K562 (cell line): ENCODE data around the gene HP. TPM values are rescaled to one million over a fixed set of nuclear protein-coding genes. Genes with fewer than 3 reads are reported as not detected.
A peak's percentile ranks its signal among the peaks of the same experiment; 100 is the strongest.

Source experiments
- ATAC-seq: fragments of 200-7000 bp; cut with Tn5 transposase; 3 replicates; pipeline ENCODE4 v1.9.1; 2020; ENCODE audit warnings: moderate library complexity
- BruUV-seq: library from RNA; stranded (reverse); fragments of 400-500 nt; replicated peaks from 2 replicates; lab custom pipeline; 2021; lab: Mats Ljungman, UMichigan
- CTCF ChIA-PET: fragments of 300-600 bp; formaldehyde crosslinking; extraction: SDS; loops from one replicate; lab custom pipeline; 2021; ENCODE audit warnings: low intra/inter-chr PET ratio; lab: Yijun Ruan, JAX
- POLR2A ChIA-PET: fragments of 300-600, 350-650 bp; sonication (Branson Sonifier 250); formaldehyde crosslinking; extraction: SDS; loops from one replicate; lab custom pipeline; 2021; ENCODE audit warnings: antibody characterized with exemption, inconsistent platforms; lab: Yijun Ruan, JAX
- DNase-seq, 4 experiments: peaks; one replicate each; pipeline versions ENCODE4 v3.0.0 to v3.0.0-alpha.2; 2011 to 2018; ENCODE audit warnings: low spot score in 3 of 4, mixed read lengths in 3 of 4; ENCODE audit errors: extremely low read depth in 1 of 4
- FAIRE-seq: peaks from 2 replicates; lab custom pipeline; 2011; peaks lifted over from hg19 to GRCh38; lab: Jason Lieb, UNC
- H2AFZ ChIP-seq: 2 replicates; pipeline ENCODE4 v1.6.0; 2011; ENCODE audit warnings: low read depth, low read length, control low read depth, inconsistent platforms
- H3K27ac ChIP-seq: fragments of 200-600 bp; 3 replicates; pipeline ENCODE4 v1.8.0; 2011; ENCODE audit warnings: low read depth, mild to moderate bottlenecking, control low read depth, inconsistent platforms, low read length, moderate library complexity, mixed read lengths; ENCODE audit errors: extremely low read depth
- H3K27me3 ChIP-seq, 2 experiments: fragments of 300-600 bp in 1 of 2; 2 replicates in 1 of 2; 3 replicates in 1 of 2; pipeline versions ENCODE4 v1.6.0 to v1.8.0; 2011; ENCODE audit warnings: inconsistent platforms in 2 of 2, low read length in 2 of 2, mild to moderate bottlenecking in 1 of 2, mixed read lengths in 1 of 2, moderate library complexity in 1 of 2; ENCODE audit not compliant: control insufficient read depth in 2 of 2, insufficient read depth in 2 of 2
- H3K36me3 ChIP-seq: fragments of 300-600 bp; 3 replicates; pipeline ENCODE4 v1.8.0; 2011; ENCODE audit warnings: mild to moderate bottlenecking, low read length, inconsistent platforms; ENCODE audit not compliant: control insufficient read depth, insufficient read depth
- H3K4me1 ChIP-seq, 2 experiments: fragments of 200-600 bp in 1 of 2; replicated peaks in 1 of 2; 2 replicates in 1 of 2; 3 replicates in 1 of 2; pipeline versions ENCODE4 v1.5.1 to v1.8.0; 2011; ENCODE audit warnings: inconsistent platforms in 2 of 2, low read length in 2 of 2, mild to moderate bottlenecking in 1 of 2, mixed read lengths in 1 of 2, moderate library complexity in 1 of 2; ENCODE audit not compliant: control insufficient read depth in 2 of 2, insufficient read depth in 2 of 2
- H3K4me2 ChIP-seq: 2 replicates; pipeline ENCODE4 v1.6.1; 2011; ENCODE audit warnings: low read length, control low read depth, inconsistent platforms, mixed read lengths; ENCODE audit not compliant: insufficient read depth
- H3K4me3 ChIP-seq: fragments of 200-600 bp; sonication (generic), shearing (Covaris generic); 2 replicates; pipeline ENCODE4 v1.5.1; 2016; ENCODE audit warnings: control low read depth, inconsistent platforms
- H3K79me2 ChIP-seq: fragments of 200-600 bp; 3 replicates; pipeline ENCODE4 v1.8.0; 2011; ENCODE audit warnings: low read length, inconsistent platforms; ENCODE audit not compliant: control insufficient read depth, insufficient read depth
- H3K9ac ChIP-seq, 2 experiments: 2 replicates each; pipeline versions ENCODE4 v1.6.0 to v1.6.1; 2011; ENCODE audit warnings: low read depth in 2 of 2, low read length in 2 of 2, control low read depth in 1 of 2, inconsistent platforms in 1 of 2, mild to moderate bottlenecking in 1 of 2, mixed read lengths in 1 of 2; ENCODE audit not compliant: insufficient read depth in 1 of 2
- H3K9me1 ChIP-seq: one replicate; pipeline ENCODE4 v1.6.0; 2011; ENCODE audit warnings: inconsistent platforms, mild to moderate bottlenecking, low read length, moderate library complexity; ENCODE audit not compliant: control insufficient read depth, insufficient read depth
- H3K9me3 ChIP-seq: replicated peaks from 2 replicates; pipeline ENCODE4 v1.5.1; 2011; ENCODE audit warnings: low read depth, low read length, inconsistent platforms; ENCODE audit not compliant: control insufficient read depth, insufficient read depth
- H4K20me1 ChIP-seq: replicated peaks from 2 replicates; pipeline ENCODE4 v1.6.1; 2011; ENCODE audit warnings: low read length, inconsistent platforms, mixed read lengths; ENCODE audit not compliant: control insufficient read depth, insufficient read depth
- DMBX1 ChIP-seq: fragments of 250-450 bp; sonication (Bioruptor Pico); IDR thresholded peaks from 2 replicates; pipeline ENCODE4 v1.8.0; 2022; ENCODE audit warnings: inconsistent platforms, mild to moderate bottlenecking, moderate library complexity, borderline replicate concordance
- HDGF ChIP-seq: fragments of 450-650 bp; IDR thresholded peaks from 2 replicates; pipeline ENCODE4 v1.6.1; 2016
- L3MBTL2 ChIP-seq: fragments of 450-650 bp; IDR thresholded peaks from 2 replicates; pipeline ENCODE4 v1.6.1; 2016; ENCODE audit warnings: mild to moderate bottlenecking, moderate library complexity
- MAX ChIP-seq: sonication (generic); formaldehyde crosslinking; IDR thresholded peaks from 2 replicates; pipeline ENCODE4 v1.9.0; 2022; ENCODE audit warnings: mild to moderate bottlenecking, missing genetic modification reagents
- MGA ChIP-seq: fragments of 450-650 bp; IDR thresholded peaks from 2 replicates; pipeline ENCODE4 v1.6.1; 2016; ENCODE audit warnings: mild to moderate bottlenecking, moderate library complexity
- ZNF592 ChIP-seq: fragments of 450-650 bp; IDR thresholded peaks from 2 replicates; pipeline ENCODE4 v1.6.1; 2017; ENCODE audit warnings: antibody characterized with exemption, mild to moderate bottlenecking
- WGBS: fragments of 100-300 bp; shearing (Covaris generic); methylation state at CpG from one replicate; pipeline ENCODE4 v1.1.6; 2016; ENCODE audit warnings: low coverage, mixed read lengths; ENCODE audit not compliant: insufficient coverage; ENCODE audit errors: missing lambda C conversion rate; 5-methylcytosine and 5-hydroxymethylcytosine counted together
- in situ Hi-C: fragments of 300-500 bp; cut with MboI; formaldehyde crosslinking; loops from 4 replicates; pipeline ENCODE4 v1.15.0; 2018; ENCODE audit warnings: inconsistent platforms, mixed read lengths
- intact Hi-C: fragments of 100-400 bp; cut with micrococcal nuclease; formaldehyde crosslinking; loops from 2 replicates; pipeline ENCODE4 v1.14.2; 2022
- polyA plus RNA-seq, 8 experiments: library from polyadenylated mRNA; depleted of rRNA in 4 of 8; stranded (reverse) in 5 of 8; unstranded in 3 of 8; fragments of >200 nt; fragmentation: Nextera tagmentation in 2 of 8; fragmentation: Illumina TruSeq in 1 of 8; extraction: Ambion mirVana in 2 of 8; extraction: Trizol in 1 of 8; gene quantifications; 2 replicates each; pipeline versions ENCODE4 v1.2.1 to v1.2.3, GENCODE V29; 2011 to 2014; ENCODE audit warnings: inconsistent platforms in 1 of 8, missing spikeins in 1 of 8
- total RNA-seq, 7 experiments: library from RNA; depleted of rRNA in 6 of 7; stranded (reverse); fragments of >200 nt in 6 of 7; fragmentation: Illumina TruSeq in 2 of 7; extraction: Trizol in 2 of 7; gene quantifications; 2 replicates each; pipeline versions ENCODE4 v1.2.1 to v1.2.3, GENCODE V29; 2011 to 2021; ENCODE audit warnings: low replicate concordance in 1 of 7

The HP gene
- total and polyA plus RNA-seq, 9 of the 15 experiments (the other 6 are each of a cell fraction or from before 2014, with no cell fraction given): 0.04 to 8.7 TPM; not detected in 7

GRCh38 chr16:72012607-72013006 lies 41.7 kb upstream of the HP start:
- no peaks in the 10 kb centered on the region for H3K9me3 ChIP-seq
- H2AFZ ChIP-seq: peak overlapping the region; percentile 32; the same call in 1 of the 2 replicates
- no TSS peak for BruUV-seq
- intact Hi-C loops: no loop called here
- H3K79me2 ChIP-seq: peaks cover 18% of the 10 kb centered on the region; the same call in 2 of the 3 replicates
- DNase-seq (peak in 1 of 4 experiments; percentile 30), FAIRE-seq (no peak), ATAC-seq (no peak)
- H3K9me1 ChIP-seq: no peaks in the 10 kb centered on the region
- WGBS: 80% methylated on average over 9 of the region's 9 CpGs
- H4K20me1 ChIP-seq: no peaks in the 10 kb centered on the region
- peak overlapping the region; percentile 72 for H3K4me2 ChIP-seq
- H3K9ac ChIP-seq: peak overlapping the region; percentile 34 to 49; a peak in 2 of 4 replicates
- in situ Hi-C loops: no loop called here
- CTCF ChIA-PET: no interaction called here
- H3K4me3 ChIP-seq: no peak overlapping the region
- POLR2A ChIA-PET: interaction anchor here (1.4 kb wide), 1 partner anchor 9 kb away, joined by 3 read pairs; no protein-coding TSS in a partner anchor
- H3K27ac ChIP-seq: peak overlapping the region; percentile 45
- no peaks in the 10 kb centered on the region for H3K27me3 ChIP-seq
- peaks cover 59% of the 10 kb centered on the region for H3K36me3 ChIP-seq
- peaks cover 24 to 39% of the 10 kb centered on the region in 2 experiments for H3K4me1 ChIP-seq
- TF ChIP-seq ZNF592 (peak; percentile 65), L3MBTL2 (peak; percentile 73), MAX (peak; percentile 83), MGA (peak; percentile 92), DMBX1 (CRISPR knock-in tag) (peak; percentile 61; the same call in 1 of the 2 replicates), HDGF (no peak)
